AML-193 (cell line): ENCODE results near the gene C10orf120.

ENCODE experiments used
- DNase-seq, 2 experiments: peaks; one replicate each; lab custom pipeline; 2025; lab: John Stamatoyannopoulos, UW

C10orf120 gene

GRCh38 chr10:122703483-122704448 is 4.1 kb upstream of the C10orf120 start:
- DNase-seq, result peak in 1 of 2 experiments; percentile 4

DNA sequence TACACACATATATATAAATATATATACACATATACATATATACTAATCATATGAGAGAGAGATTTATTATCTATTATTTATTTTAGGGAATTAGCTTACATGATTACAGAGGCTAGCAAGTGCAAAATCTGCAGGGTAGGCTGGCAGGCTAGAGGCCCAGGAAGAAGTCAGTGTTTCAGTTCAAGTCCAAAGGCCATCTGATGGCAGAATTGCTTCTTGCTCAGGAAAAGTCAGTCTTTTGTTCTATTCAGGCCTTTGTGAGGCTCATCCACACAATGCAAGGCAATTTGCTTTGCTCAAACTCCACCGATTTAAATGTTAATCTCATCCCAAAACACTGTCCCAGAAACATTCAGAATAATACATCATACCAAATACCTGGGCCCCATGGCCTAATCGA is 2.6 kb upstream of the C10orf120 start:
- no peak for DNase-seq

DNA sequence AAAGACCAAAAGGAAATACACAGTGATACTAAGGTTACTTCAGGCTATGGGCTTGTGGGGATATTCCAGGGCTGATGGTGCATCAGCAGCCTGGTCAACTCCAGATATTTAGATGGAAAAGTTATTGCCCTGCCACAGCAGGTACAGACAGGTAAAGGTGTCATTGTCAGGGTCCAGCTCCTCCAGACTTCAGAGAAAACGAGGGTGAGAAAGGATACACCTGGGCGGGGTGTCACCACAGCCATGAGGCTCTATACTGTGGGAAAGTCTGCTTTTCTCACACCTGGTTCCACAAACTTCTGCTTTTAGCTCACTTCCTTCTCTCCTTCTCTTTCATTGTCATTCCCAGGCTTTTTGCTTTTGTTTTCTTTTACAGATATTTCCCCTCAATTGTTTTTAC is 2.0 kb upstream of the C10orf120 start:
- DNase-seq, result no peak

- DNase-seq, result no peak
Measured at GRCh38 chr10:122696687-122697086, 3.0 kb downstream of the C10orf120 start.

DNA sequence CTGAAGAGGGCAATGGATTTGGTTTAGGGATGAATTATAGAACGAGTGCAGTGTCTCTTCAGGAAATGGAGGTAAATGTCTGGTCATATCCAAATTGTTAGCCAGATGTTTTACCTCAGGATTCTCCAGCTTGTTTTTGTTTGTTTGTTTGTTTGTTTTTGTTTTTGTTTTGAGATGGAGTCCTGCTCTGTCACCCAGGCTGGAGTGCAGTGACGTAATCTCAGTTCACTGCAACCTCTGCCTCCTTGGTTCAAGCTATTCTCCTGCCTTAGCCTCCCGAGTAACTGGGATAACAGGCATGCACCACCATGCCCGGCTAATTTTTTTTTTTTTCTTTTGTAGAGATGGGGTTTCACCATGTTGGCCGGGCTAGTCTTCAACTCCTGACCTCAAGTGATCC is 6.9 kb downstream of the C10orf120 start:
- DNase-seq, result no peak

GRCh38 chr10:122689146-122689820 is 10.4 kb downstream of the C10orf120 start:
- DNase-seq, result no peak

- no peak for DNase-seq
Measured at GRCh38 chr10:122688293-122688989, 11.2 kb downstream of the C10orf120 start.

DNA sequence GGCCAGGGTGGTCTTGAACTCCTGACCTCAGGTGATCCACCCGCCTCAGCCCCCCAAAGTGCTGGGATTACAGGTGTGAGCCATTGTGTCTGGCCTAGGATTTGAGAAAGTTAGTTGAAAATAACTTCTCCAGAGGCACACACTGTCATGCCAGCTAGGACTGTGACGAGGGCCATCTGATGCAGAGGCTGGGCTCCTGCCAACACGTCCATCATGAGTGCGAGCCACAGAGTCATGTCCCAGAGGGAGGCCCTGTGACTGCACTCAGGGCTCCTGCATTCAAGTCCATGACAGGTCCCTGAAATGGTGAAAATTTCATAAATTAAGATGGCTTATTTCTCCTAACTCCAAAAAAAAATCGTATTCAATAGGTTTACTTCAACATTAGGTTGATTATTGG is 17.1 kb downstream of the C10orf120 start:
- DNase-seq, result no peak

- no peak for DNase-seq
Measured at GRCh38 chr10:122678266-122678665, 21.4 kb downstream of the C10orf120 start.

- no peak for DNase-seq
Measured at GRCh38 chr10:122675278-122675677, 24.4 kb downstream of the C10orf120 start.

GRCh38 chr10:122674781-122675180 is 24.9 kb downstream of the C10orf120 start:
- no peak for DNase-seq

- DNase-seq, result no peak
Measured at GRCh38 chr10:122673731-122674130, 25.9 kb downstream of the C10orf120 start.

DNA sequence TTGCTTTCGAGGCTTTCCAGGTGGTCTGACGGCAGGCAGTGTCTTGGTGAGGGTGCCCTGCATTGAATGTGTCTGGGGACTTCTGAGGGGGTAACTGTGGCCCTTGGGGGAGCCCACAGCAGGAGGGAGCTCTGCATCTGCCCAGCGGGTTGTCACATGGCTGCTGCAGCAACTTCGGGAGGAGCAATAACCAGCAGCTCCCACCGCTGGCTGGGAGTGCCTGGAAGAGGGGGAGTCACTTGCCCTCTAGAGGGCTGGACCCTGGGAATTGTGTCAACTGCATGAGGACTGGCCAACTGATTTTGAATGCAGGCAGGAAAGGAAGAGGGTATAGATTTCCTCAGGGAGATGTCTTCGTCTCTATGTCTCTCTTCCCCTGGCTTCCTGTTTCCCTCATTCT is 26.4 kb downstream of the C10orf120 start:
- DNase-seq, result no peak

GRCh38 chr10:122672655-122673054 is 27.0 kb downstream of the C10orf120 start:
- no peak for DNase-seq

DNA sequence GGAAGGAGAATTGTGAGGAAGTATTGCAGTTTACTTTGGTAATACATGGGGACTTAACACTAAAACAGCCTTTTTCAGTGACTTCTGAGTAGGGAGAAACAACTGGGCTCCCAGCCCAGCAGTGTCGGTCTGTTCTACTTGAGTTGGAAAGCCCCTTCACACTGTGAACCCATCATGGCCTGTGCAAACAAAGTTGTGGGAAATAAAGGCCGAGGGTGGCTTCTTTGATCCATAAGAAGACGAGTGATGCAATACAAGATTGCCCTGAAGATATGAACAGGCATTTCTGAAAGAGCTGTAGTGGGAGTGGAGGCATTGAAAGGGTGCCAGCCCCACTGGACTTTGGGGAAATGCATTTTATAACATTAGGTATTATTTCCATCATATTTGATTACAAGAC is 28.3 kb downstream of the C10orf120 start:
- no peak for DNase-seq

DNA sequence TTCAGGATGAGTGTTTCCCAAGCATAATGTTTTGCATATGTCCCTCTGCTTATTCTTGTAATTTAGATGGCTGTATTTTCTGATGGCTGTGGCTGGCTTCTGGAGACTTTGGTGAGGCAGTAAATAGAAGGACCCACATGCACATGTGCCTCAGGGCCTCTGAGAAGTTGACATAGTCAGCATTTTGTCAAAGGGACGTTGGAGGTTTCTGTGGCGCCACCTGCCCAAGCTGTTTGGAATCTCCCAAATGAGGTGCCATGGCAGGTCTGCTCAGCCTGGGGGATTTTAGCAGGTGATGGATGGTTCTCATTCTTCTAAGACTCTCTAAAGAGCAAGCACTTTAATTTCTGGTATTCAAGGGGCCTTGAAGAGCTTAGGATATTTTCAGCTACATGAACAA is 29.8 kb downstream of the C10orf120 start:
- no peak for DNase-seq

GRCh38 chr10:122669045-122669444 is 30.6 kb downstream of the C10orf120 start:
- DNase-seq, result no peak

DNA sequence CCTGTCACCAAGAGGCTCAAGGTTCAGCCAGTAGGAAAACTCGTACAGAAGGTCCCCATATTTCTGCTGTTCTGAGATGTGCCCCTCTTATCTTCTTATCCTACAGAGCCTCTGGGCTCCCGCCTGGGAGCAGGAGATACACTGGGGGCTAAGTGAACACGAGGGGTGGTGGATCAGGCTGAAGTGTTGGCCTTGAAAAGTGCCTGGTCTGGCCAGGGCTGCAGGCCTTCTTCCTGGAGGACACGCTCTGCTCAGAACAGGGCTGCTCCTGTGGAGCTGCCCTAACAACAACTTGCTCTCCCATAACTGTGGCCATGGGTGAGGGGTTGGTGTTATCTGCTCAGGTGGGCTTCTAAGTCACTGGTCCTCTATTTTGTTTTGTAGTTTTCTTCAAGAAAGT is 33.7 kb downstream of the C10orf120 start:
- no peak for DNase-seq

GRCh38 chr10:122665329-122665860 is 34.3 kb downstream of the C10orf120 start:
- no peak for DNase-seq

- DNase-seq, result no peak
Measured at GRCh38 chr10:122664501-122664900, 35.1 kb downstream of the C10orf120 start.

DNA sequence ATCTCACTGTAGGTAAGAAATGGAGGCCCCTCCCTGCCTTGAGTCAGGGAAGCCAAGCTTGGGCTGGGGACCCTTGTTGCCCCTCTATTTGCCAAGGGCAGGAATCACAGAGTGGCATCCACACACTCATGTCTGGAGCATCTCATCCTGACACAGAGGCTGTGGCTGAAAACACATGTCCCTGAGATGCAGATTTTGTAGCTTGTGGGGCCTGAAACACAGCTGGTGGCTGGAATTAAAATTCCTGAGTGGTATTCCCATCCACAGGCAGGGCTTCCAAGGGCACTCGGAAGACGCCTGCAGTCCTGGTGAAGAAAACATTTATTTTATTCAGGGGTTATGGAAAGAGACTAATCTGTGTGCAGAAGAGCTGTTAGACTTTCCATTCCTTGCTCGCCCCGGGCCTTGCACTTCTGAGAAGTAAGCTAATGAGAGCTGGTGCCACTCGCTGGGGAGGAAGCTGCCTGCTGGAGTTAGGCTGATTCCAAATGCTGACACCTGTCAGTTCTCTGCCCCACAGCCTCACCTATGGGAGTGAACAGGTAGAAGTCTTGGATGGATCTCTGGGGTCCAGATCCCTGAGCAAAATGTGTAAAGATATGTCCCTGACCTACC is 36.0 kb downstream of the C10orf120 start:
- no peak for DNase-seq

DNA sequence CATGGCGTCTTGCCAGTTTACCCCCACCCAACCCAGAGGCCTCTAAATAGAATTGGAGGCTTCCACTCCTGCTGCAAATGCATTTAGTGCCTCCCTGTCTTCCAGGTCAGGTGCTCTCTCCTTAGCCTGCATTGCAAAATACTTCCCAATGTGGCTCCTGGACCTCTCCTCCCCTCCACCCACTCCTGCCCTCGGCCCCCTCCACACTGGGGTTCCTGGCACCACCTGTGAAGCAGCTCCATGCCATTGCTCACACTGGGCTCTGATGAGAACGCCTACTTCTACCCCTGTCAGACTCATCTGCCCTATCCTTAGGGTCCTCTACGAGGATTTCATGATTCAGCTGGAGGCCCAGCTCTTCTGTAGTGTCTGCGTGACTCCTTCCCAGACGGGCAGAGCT is 37.4 kb downstream of the C10orf120 start:
- no peak for DNase-seq
